MM.1S (cell line): Measurements from ENCODE around the gene LRRC61.

ENCODE experiments used
- DNase-seq: peaks from one replicate; pipeline ENCODE4 v3.0.0-alpha.2; 2015
- H2AFZ ChIP-seq: fragments of 300-600 bp; sonication (generic); 2 replicates; pipeline ENCODE4 v1.6.0; 2016; ENCODE audit warnings: antibody characterized with exemption, low read length
- H3F3A ChIP-seq: fragments of 300-600 bp; sonication (generic); 2 replicates; pipeline ENCODE4 v1.6.1; 2016; ENCODE audit warnings: mild to moderate bottlenecking, antibody characterized with exemption, low read length, moderate library complexity, mixed read lengths; ENCODE audit not compliant: insufficient read depth
- H3K27ac ChIP-seq: fragments of 300-600 bp; sonication (generic); 2 replicates; pipeline ENCODE4 v1.5.1; 2016; ENCODE audit warnings: mild to moderate bottlenecking, low read length
- H3K27me3 ChIP-seq: fragments of 300-600 bp; sonication (generic); replicated peaks from 2 replicates; pipeline ENCODE4 v1.6.0; 2016; ENCODE audit warnings: low read length; ENCODE audit not compliant: insufficient read depth
- H3K36me3 ChIP-seq: fragments of 300-600 bp; sonication (generic); replicated peaks from 2 replicates; pipeline ENCODE4 v1.6.1; 2016; ENCODE audit warnings: mild to moderate bottlenecking, low read length, mixed read lengths; ENCODE audit not compliant: insufficient read depth
- H3K4me1 ChIP-seq: fragments of 300-600 bp; sonication (generic); 2 replicates; pipeline ENCODE4 v1.6.1; 2016; ENCODE audit warnings: low read length, mixed read lengths
- H3K4me2 ChIP-seq: fragments of 300-600 bp; sonication (generic); 2 replicates; pipeline ENCODE4 v1.6.0; 2016; ENCODE audit warnings: low read depth, low read length
- H3K4me3 ChIP-seq: fragments of 300-600 bp; sonication (generic); 2 replicates; pipeline ENCODE4 v1.5.1; 2016; ENCODE audit warnings: low read length, mixed read lengths
- H3K79me2 ChIP-seq: fragments of 300-600 bp; sonication (generic); 2 replicates; pipeline ENCODE4 v1.6.1; 2016; ENCODE audit warnings: mixed run types, low read length, mixed read lengths
- H3K9ac ChIP-seq: fragments of 300-600 bp; sonication (generic); 2 replicates; pipeline ENCODE4 v1.6.1; 2016; ENCODE audit warnings: low read length, mixed read lengths
- H3K9me2 ChIP-seq: fragments of 300-600 bp; sonication (generic); replicated peaks from 2 replicates; pipeline ENCODE4 v1.6.1; 2016; ENCODE audit warnings: mild to moderate bottlenecking, low read length, mixed read lengths; ENCODE audit not compliant: insufficient read depth
- H3K9me3 ChIP-seq: fragments of 300-600 bp; sonication (generic); replicated peaks from 2 replicates; pipeline ENCODE4 v1.6.1; 2016; ENCODE audit warnings: mild to moderate bottlenecking, low read length, mixed read lengths; ENCODE audit not compliant: insufficient read depth
- H4K20me1 ChIP-seq: fragments of 300-600 bp; sonication (generic); 2 replicates; pipeline ENCODE4 v1.6.1; 2016; ENCODE audit warnings: mild to moderate bottlenecking, low read length, moderate library complexity, mixed read lengths; ENCODE audit not compliant: insufficient read depth
- EZH2 ChIP-seq: fragments of 300-600 bp; sonication (generic); optimal IDR thresholded peaks from 2 replicates; pipeline ENCODE3; 2017; ENCODE audit warnings: low read depth, mild to moderate bottlenecking, antibody characterized with exemption, low read length, mixed read lengths
- EZH2phosphoT487 ChIP-seq: fragments of 300-600 bp; sonication (generic); IDR thresholded peaks from 2 replicates; pipeline ENCODE4 v1.6.1; 2018; ENCODE audit warnings: antibody characterized with exemption, low read length
- TF ChIP-seq, protein P1 (sequence below): fragments of 300-600 bp; sonication (generic); IDR thresholded peaks from 2 replicates; pipeline ENCODE4 v1.5.1; 2016; ENCODE audit warnings: antibody characterized with exemption, low read length, mixed read lengths

LRRC61 gene

DNA sequence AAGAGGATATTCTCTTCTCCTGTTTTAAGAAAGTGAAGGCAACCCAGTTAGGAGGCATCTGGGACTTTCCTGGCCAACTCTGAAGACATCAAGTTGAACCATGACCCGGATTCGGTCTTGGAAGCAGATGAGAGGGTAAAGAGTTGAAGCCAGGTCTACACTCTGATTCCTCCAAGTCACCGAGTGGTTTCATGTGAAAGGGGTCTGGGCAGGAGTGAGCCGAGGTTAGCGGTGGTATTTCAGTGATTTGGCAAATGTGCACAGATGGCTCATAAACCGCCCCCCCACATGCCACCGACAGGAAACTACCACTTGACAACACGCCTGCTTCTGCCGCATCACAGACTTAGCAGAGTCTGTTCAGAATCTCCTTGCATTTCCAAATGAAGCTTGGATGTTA lies 34.1 kb downstream of the LRRC61 start:
- peak overlapping the region; percentile 1; the same call in 1 of the 2 replicates for H3K9ac ChIP-seq
- peak overlapping the region; percentile 40; the same call in 1 of the 2 replicates for H3K27ac ChIP-seq
- H3F3A ChIP-seq: peaks cover 15% of the 10 kb centered on the region
- H3K9me3 ChIP-seq: no peaks in the 10 kb centered on the region
- H3K4me2 ChIP-seq: peak overlapping the region; percentile 46
- H3K4me3 ChIP-seq: peak overlapping the region; percentile 11; the same call in 1 of the 2 replicates
- no peak for TF ChIP-seq EZH2phosphoT487
- no peak for TF ChIP-seq EZH2
- TF ChIP-seq, protein P1, sequence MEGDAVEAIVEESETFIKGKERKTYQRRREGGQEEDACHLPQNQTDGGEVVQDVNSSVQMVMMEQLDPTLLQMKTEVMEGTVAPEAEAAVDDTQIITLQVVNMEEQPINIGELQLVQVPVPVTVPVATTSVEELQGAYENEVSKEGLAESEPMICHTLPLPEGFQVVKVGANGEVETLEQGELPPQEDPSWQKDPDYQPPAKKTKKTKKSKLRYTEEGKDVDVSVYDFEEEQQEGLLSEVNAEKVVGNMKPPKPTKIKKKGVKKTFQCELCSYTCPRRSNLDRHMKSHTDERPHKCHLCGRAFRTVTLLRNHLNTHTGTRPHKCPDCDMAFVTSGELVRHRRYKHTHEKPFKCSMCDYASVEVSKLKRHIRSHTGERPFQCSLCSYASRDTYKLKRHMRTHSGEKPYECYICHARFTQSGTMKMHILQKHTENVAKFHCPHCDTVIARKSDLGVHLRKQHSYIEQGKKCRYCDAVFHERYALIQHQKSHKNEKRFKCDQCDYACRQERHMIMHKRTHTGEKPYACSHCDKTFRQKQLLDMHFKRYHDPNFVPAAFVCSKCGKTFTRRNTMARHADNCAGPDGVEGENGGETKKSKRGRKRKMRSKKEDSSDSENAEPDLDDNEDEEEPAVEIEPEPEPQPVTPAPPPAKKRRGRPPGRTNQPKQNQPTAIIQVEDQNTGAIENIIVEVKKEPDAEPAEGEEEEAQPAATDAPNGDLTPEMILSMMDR: no peak
- H3K4me1 ChIP-seq: peaks cover 24% of the 10 kb centered on the region
- no peaks in the 10 kb centered on the region for H3K79me2 ChIP-seq
- H2AFZ ChIP-seq: peak overlapping the region; percentile 40
- no peaks in the 10 kb centered on the region for H3K36me3 ChIP-seq
- H3K27me3 ChIP-seq: no peaks in the 10 kb centered on the region
- H3K9me2 ChIP-seq: no peaks in the 10 kb centered on the region
- no peaks in the 10 kb centered on the region for H4K20me1 ChIP-seq
- DNase-seq: peak; percentile 69

DNA sequence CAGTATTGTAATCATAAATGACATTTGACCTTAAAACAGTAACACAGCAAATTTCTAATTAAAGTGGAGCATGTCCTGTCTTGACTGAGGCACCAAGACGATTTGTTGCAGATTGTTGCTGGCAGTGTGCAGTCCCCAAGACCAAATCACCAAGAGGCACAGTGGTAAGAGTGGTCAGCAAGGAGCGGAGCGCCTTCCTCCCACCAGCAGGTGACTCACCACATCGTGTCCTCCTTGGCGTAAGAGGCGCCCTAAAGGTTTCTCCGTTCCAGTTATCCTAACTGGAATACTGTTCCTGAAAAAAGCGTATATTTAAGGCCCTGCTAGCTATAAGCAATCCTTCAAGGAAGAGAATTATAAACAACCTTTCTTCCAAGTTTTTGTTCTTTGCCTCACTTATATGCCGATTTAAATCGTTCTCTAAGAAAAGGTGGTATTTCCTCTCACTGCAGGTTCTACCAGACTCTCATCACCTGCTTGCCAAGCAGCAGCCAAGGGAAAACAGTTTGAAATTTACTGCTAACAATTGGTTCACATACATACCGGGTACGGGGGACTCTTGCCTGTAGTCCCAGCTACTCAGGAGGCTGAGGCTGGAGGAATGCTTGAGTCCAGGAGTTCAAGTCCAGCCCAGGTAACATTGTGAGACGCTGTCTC lies 34.7 kb downstream of the LRRC61 start:
- Histone ChIP-seq H3F3A (peaks cover 15% of the 10 kb centered on the region), H3K9me2 (no peaks in the 10 kb centered on the region), H3K27me3 (no peaks in the 10 kb centered on the region), H3K4me3 (no peak overlapping the region; the same call in 1 of the 2 replicates), H3K4me1 (peaks cover 24% of the 10 kb centered on the region), H3K4me2 (peak overlapping the region; percentile 46), H3K9ac (peak overlapping the region; percentile 1; the same call in 1 of the 2 replicates), H3K79me2 (no peaks in the 10 kb centered on the region), H3K9me3 (no peaks in the 10 kb centered on the region), H3K27ac (peak overlapping the region; percentile 40; the same call in 1 of the 2 replicates), H3K36me3 (no peaks in the 10 kb centered on the region), H2AFZ (peak overlapping the region; percentile 40), H4K20me1 (no peaks in the 10 kb centered on the region)
- no peak for DNase-seq
- no peak for TF ChIP-seq EZH2phosphoT487
- TF ChIP-seq, protein P1: no peak; the same call in 1 of the 2 replicates
- TF ChIP-seq EZH2: no peak

DNA sequence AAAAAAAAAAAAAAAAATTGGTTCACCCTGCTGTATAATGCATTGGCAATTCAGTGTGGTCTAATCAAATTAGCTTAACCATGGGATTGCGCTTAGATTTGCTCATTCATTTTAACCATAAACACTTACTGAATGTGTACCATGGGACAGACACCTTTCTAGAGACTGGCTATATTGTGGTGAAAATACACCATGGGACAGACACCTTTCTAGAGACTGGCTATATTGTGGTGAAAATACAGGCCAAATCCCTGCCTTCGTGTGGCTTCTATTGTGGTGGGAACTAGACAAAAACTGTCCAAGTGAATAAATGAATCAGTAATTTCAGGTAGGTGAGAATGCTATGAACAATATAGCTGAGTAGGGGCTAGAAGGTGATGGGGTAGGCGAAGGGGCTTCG lies 35.3 kb downstream of the LRRC61 start:
- Histone ChIP-seq H3K9ac (no peak overlapping the region), H3K4me1 (peaks cover 24% of the 10 kb centered on the region), H3K27ac (no peak overlapping the region), H2AFZ (no peak overlapping the region), H3K4me2 (no peak overlapping the region), H3F3A (peaks cover 15% of the 10 kb centered on the region), H3K79me2 (no peaks in the 10 kb centered on the region), H3K4me3 (no peak overlapping the region), H3K9me2 (no peaks in the 10 kb centered on the region), H3K36me3 (no peaks in the 10 kb centered on the region), H3K9me3 (no peaks in the 10 kb centered on the region), H3K27me3 (no peaks in the 10 kb centered on the region), H4K20me1 (no peaks in the 10 kb centered on the region)
- DNase-seq: no peak
- TF ChIP-seq, protein P1: no peak
- TF ChIP-seq EZH2 (no peak), EZH2phosphoT487 (no peak)
